Measurements from ENCODE around the gene WASF2. TPM values are rescaled to one million over a fixed set of nuclear protein-coding genes. Genes with fewer than 3 reads are reported as not detected.
A peak's percentile ranks its signal among the peaks of the same experiment; 100 is the strongest.

WASF2 gene
- total RNA-seq, 1 experiment from 2014 or later: 104 TPM

DNA sequence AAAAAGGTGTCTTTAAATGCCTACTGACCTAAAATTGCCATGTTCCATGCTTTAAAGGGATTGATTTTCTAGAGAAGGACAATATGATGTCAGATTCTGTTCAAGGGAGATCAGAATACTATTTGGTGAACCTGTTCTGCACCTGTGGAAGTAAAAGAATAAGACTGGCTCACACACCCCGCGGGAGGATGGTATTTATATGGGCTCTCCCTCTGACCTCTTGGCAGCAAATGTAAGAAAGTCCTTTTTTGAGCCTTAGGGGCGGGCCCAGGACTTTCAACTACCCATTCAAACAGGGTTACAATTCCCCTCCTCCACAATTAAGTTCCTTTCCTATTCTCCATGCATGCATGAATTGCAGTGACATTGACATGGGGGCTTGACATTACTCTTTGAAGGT is 42.1 kb downstream of the WASF2 start:
- ChIA-PET POLR2A (no interaction called here), CTCF (no interaction called here)
- Mint-ChIP-seq H3K27me3 (ENCODE audit: low read depth) (no peaks in the 10 kb centered on the region), H3K27ac (peak overlapping the region; percentile 73), H3K36me3 (no peaks in the 10 kb centered on the region; the same call in 1 of the 2 replicates), H3K4me3 (no peak overlapping the region), H3K4me1 (peaks cover 42% of the 10 kb centered on the region), H3K9me3 (no peaks in the 10 kb centered on the region)
- TF ChIP-seq, protein P1, sequence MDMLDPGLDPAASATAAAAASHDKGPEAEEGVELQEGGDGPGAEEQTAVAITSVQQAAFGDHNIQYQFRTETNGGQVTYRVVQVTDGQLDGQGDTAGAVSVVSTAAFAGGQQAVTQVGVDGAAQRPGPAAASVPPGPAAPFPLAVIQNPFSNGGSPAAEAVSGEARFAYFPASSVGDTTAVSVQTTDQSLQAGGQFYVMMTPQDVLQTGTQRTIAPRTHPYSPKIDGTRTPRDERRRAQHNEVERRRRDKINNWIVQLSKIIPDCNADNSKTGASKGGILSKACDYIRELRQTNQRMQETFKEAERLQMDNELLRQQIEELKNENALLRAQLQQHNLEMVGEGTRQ (CRISPR knock-in tag; IDR thresholded peaks at IDR 0.05): no peak
- TF ChIP-seq ESRRA (CRISPR knock-in tag; IDR thresholded peaks at IDR 0.05; ENCODE audit: borderline replicate concordance): no peak
- TF ChIP-seq TEAD1 (CRISPR knock-in tag; IDR thresholded peaks at IDR 0.05): no peak
- TF ChIP-seq, protein P2, sequence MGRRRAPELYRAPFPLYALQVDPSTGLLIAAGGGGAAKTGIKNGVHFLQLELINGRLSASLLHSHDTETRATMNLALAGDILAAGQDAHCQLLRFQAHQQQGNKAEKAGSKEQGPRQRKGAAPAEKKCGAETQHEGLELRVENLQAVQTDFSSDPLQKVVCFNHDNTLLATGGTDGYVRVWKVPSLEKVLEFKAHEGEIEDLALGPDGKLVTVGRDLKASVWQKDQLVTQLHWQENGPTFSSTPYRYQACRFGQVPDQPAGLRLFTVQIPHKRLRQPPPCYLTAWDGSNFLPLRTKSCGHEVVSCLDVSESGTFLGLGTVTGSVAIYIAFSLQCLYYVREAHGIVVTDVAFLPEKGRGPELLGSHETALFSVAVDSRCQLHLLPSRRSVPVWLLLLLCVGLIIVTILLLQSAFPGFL (CRISPR knock-in tag; IDR thresholded peaks at IDR 0.05; ENCODE audit: borderline replicate concordance): no peak
- TF ChIP-seq, protein P3, sequence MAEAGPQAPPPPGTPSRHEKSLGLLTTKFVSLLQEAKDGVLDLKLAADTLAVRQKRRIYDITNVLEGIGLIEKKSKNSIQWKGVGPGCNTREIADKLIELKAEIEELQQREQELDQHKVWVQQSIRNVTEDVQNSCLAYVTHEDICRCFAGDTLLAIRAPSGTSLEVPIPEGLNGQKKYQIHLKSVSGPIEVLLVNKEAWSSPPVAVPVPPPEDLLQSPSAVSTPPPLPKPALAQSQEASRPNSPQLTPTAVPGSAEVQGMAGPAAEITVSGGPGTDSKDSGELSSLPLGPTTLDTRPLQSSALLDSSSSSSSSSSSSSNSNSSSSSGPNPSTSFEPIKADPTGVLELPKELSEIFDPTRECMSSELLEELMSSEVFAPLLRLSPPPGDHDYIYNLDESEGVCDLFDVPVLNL (CRISPR knock-in tag; IDR thresholded peaks at IDR 0.05; ENCODE audit: borderline replicate concordance, low read depth): no peak
- TF ChIP-seq, protein P4, sequence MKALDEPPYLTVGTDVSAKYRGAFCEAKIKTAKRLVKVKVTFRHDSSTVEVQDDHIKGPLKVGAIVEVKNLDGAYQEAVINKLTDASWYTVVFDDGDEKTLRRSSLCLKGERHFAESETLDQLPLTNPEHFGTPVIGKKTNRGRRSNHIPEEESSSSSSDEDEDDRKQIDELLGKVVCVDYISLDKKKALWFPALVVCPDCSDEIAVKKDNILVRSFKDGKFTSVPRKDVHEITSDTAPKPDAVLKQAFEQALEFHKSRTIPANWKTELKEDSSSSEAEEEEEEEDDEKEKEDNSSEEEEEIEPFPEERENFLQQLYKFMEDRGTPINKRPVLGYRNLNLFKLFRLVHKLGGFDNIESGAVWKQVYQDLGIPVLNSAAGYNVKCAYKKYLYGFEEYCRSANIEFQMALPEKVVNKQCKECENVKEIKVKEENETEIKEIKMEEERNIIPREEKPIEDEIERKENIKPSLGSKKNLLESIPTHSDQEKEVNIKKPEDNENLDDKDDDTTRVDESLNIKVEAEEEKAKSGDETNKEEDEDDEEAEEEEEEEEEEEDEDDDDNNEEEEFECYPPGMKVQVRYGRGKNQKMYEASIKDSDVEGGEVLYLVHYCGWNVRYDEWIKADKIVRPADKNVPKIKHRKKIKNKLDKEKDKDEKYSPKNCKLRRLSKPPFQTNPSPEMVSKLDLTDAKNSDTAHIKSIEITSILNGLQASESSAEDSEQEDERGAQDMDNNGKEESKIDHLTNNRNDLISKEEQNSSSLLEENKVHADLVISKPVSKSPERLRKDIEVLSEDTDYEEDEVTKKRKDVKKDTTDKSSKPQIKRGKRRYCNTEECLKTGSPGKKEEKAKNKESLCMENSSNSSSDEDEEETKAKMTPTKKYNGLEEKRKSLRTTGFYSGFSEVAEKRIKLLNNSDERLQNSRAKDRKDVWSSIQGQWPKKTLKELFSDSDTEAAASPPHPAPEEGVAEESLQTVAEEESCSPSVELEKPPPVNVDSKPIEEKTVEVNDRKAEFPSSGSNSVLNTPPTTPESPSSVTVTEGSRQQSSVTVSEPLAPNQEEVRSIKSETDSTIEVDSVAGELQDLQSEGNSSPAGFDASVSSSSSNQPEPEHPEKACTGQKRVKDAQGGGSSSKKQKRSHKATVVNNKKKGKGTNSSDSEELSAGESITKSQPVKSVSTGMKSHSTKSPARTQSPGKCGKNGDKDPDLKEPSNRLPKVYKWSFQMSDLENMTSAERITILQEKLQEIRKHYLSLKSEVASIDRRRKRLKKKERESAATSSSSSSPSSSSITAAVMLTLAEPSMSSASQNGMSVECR (CRISPR knock-in tag; IDR thresholded peaks at IDR 0.05; ENCODE audit: borderline replicate concordance): no peak
- TF ChIP-seq CREB1 (CRISPR knock-in tag; IDR thresholded peaks at IDR 0.05): no peak
- TF ChIP-seq ZNF219 (CRISPR knock-in tag; IDR thresholded peaks at IDR 0.05; ENCODE audit: borderline replicate concordance): no peak
- TF ChIP-seq, protein P5, sequence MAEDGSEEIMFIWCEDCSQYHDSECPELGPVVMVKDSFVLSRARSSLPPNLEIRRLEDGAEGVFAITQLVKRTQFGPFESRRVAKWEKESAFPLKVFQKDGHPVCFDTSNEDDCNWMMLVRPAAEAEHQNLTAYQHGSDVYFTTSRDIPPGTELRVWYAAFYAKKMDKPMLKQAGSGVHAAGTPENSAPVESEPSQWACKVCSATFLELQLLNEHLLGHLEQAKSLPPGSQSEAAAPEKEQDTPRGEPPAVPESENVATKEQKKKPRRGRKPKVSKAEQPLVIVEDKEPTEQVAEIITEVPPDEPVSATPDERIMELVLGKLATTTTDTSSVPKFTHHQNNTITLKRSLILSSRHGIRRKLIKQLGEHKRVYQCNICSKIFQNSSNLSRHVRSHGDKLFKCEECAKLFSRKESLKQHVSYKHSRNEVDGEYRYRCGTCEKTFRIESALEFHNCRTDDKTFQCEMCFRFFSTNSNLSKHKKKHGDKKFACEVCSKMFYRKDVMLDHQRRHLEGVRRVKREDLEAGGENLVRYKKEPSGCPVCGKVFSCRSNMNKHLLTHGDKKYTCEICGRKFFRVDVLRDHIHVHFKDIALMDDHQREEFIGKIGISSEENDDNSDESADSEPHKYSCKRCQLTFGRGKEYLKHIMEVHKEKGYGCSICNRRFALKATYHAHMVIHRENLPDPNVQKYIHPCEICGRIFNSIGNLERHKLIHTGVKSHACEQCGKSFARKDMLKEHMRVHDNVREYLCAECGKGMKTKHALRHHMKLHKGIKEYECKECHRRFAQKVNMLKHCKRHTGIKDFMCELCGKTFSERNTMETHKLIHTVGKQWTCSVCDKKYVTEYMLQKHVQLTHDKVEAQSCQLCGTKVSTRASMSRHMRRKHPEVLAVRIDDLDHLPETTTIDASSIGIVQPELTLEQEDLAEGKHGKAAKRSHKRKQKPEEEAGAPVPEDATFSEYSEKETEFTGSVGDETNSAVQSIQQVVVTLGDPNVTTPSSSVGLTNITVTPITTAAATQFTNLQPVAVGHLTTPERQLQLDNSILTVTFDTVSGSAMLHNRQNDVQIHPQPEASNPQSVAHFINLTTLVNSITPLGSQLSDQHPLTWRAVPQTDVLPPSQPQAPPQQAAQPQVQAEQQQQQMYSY (CRISPR knock-in tag; IDR thresholded peaks at IDR 0.05): no peak
- TF ChIP-seq TCF7 (CRISPR knock-in tag; IDR thresholded peaks at IDR 0.05; ENCODE audit: low read depth): no peak
- TF ChIP-seq, protein P6, sequence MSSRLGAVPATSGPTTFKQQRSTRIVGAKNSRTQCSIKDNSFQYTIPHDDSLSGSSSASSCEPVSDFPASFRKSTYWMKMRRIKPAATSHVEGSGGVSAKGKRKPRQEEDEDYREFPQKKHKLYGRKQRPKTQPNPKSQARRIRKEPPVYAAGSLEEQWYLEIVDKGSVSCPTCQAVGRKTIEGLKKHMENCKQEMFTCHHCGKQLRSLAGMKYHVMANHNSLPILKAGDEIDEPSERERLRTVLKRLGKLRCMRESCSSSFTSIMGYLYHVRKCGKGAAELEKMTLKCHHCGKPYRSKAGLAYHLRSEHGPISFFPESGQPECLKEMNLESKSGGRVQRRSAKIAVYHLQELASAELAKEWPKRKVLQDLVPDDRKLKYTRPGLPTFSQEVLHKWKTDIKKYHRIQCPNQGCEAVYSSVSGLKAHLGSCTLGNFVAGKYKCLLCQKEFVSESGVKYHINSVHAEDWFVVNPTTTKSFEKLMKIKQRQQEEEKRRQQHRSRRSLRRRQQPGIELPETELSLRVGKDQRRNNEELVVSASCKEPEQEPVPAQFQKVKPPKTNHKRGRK (CRISPR knock-in tag; IDR thresholded peaks at IDR 0.05; ENCODE audit: borderline replicate concordance): no peak
- no peak for TF ChIP-seq PRRX2 (CRISPR knock-in tag; IDR thresholded peaks at IDR 0.05)
- TF ChIP-seq, protein P7, sequence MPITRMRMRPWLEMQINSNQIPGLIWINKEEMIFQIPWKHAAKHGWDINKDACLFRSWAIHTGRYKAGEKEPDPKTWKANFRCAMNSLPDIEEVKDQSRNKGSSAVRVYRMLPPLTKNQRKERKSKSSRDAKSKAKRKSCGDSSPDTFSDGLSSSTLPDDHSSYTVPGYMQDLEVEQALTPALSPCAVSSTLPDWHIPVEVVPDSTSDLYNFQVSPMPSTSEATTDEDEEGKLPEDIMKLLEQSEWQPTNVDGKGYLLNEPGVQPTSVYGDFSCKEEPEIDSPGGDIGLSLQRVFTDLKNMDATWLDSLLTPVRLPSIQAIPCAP (CRISPR knock-in tag; IDR thresholded peaks at IDR 0.05): no peak
- TF ChIP-seq FOXP1 (CRISPR knock-in tag; IDR thresholded peaks at IDR 0.05; ENCODE audit: borderline replicate concordance): no peak
- no peak for TF ChIP-seq OVOL2 (CRISPR knock-in tag; IDR thresholded peaks at IDR 0.05; ENCODE audit: borderline replicate concordance)
- no peak for TF ChIP-seq IRF2 (CRISPR knock-in tag; IDR thresholded peaks at IDR 0.05; ENCODE audit: borderline replicate concordance, low read depth)
- TF ChIP-seq NFE2L1 (CRISPR knock-in tag; IDR thresholded peaks at IDR 0.05): no peak
- ATAC-seq (no peak), DNase-seq (ENCODE audit: low spot score) (no peak)

Measured in WTC11 (cell line).